ENCODE data around the gene KCNN3.

Gene KCNN3

DNA sequence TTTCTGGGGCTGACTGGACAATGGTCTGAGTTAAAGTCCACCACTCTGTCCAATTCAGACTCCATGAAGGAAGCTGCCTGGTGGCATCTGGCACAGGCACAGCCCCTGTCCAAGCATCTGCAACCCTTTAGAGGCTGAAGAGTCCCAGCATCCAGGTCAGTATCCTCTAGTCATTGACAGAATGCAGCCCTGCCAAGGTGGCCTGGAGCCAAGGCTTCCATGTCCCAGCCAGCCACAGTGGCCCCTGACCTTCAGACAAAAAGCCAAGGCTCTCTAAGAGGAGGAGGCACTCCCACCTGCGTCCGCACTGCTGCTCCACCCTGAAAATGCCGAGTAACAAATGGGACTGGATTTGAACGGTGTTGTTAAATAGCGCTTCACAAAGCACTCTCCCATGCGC is 49.4 kb downstream of the KCNN3 start:
- H3K27ac ChIP-seq: no peak overlapping the region
- no peak for TF ChIP-seq ZFX (IDR thresholded peaks at IDR 0.05; ENCODE audit: borderline replicate concordance)
- TF ChIP-seq, protein P1, sequence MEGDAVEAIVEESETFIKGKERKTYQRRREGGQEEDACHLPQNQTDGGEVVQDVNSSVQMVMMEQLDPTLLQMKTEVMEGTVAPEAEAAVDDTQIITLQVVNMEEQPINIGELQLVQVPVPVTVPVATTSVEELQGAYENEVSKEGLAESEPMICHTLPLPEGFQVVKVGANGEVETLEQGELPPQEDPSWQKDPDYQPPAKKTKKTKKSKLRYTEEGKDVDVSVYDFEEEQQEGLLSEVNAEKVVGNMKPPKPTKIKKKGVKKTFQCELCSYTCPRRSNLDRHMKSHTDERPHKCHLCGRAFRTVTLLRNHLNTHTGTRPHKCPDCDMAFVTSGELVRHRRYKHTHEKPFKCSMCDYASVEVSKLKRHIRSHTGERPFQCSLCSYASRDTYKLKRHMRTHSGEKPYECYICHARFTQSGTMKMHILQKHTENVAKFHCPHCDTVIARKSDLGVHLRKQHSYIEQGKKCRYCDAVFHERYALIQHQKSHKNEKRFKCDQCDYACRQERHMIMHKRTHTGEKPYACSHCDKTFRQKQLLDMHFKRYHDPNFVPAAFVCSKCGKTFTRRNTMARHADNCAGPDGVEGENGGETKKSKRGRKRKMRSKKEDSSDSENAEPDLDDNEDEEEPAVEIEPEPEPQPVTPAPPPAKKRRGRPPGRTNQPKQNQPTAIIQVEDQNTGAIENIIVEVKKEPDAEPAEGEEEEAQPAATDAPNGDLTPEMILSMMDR (IDR thresholded peaks at IDR 0.05): no peak

- H3K27ac ChIP-seq: no peak overlapping the region
- TF ChIP-seq, protein P1 (IDR thresholded peaks at IDR 0.05): peak; percentile 64
- no peak for TF ChIP-seq ZFX (IDR thresholded peaks at IDR 0.05; ENCODE audit: borderline replicate concordance)
Observed at GRCh38 chr1:154819628-154820590, 50.2 kb downstream of the KCNN3 start.

DNA sequence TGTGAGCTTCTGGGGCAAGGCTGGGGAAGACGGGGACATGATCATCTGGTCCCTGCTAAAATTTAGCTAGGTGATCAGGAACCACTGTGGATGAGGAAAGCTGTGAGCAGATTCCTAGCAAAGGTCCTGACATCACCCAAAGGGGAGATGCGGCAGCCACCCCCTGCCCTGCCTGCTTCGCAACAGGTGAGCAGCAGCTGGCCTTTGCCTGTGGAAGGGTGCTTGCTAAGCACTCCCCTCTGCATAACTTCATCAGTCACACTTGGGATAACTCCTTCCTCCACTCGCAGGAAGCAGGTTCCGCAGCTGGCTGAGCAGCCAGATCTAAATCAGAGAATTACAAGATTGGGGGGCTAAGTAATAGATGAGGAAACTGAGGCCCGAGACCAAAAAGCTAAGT is 51.2 kb downstream of the KCNN3 start:
- H3K27ac ChIP-seq: no peak overlapping the region
- TF ChIP-seq, protein P1 (IDR thresholded peaks at IDR 0.05): no peak
- TF ChIP-seq ZFX (IDR thresholded peaks at IDR 0.05; ENCODE audit: borderline replicate concordance): no peak

DNA sequence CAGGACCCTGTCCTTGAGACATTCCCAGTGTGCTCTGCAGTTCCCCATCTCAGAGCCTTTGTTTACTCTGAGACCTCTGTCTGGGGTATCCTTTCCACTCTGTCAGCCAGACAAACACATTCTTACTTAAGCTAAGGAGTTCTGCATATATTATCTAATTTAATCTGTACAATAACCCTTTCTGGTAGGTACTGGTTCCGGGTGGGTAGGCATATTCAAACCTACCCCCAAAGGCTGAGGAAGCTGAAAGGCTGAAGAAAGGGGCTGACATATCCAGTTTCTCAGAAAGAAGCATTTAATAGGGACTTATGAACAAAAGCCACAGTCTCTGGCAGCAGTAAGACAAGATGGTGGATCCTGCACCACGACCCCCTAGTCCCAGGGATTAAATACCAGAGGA is 53.1 kb downstream of the KCNN3 start:
- TF ChIP-seq ZFX (IDR thresholded peaks at IDR 0.05; ENCODE audit: borderline replicate concordance): no peak
- TF ChIP-seq, protein P1 (IDR thresholded peaks at IDR 0.05): no peak

DNA sequence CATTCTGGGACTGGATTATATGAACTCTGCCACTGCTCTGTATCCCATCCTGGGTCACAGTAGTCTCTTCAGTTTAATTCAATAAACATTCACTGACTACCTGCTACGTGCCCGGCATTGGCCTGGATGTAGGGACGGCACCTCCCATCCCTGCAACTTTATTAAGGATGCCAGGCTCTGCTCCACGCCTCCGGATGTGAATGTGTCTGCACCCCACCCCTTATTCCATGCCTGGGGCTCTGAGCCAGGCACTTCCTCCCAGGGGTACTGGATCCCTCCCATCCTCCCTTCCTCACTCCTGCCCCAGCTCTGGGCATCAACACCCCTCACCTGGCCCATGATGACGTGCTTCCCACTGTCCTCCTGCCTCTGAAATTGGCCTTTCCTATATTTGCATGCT is 53.7 kb downstream of the KCNN3 start:
- TF ChIP-seq ZFX (IDR thresholded peaks at IDR 0.05; ENCODE audit: borderline replicate concordance): no peak
- TF ChIP-seq, protein P1 (IDR thresholded peaks at IDR 0.05): no peak
- H3K27ac ChIP-seq: no peak overlapping the region

More for the DNA sequence above, 53.1 kb downstream of the KCNN3 start:
- no peak overlapping the region for H3K27ac ChIP-seq

DNA sequence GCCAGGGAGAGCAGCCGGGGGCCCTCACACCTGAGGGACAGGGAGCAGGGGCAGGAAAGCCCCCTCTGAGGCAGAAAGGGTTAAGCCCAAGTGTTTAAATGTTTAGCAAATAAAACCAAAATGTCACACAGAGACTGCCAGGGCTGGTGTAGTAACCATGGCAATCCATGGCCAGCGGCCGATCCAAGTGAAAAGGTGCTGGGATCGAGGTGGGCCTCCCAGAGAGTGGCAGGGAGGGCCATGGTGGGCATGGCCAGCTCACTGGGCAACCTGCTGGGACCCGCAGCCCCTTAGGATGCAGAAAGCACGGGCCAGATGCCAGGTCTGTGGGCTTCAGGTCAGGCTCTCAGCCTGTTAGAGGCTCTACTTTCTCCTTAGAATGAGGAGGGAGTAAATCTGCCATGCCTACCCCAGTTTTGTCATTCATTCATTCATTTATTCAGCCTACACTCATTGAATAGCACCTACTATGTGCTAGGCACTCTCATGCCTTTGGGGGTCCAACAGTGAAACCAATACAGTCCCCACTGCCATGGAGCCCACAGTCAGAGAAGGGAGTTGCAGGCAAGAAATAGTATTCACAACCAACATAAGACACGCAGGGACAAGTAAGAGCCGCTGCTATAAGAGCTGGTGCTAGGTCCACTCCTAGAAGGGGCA is 56.1 kb downstream of the KCNN3 start:
- no peak for TF ChIP-seq ZFX (IDR thresholded peaks at IDR 0.05; ENCODE audit: borderline replicate concordance)
- TF ChIP-seq, protein P1 (IDR thresholded peaks at IDR 0.05): no peak

More for the DNA sequence above, 56.1 kb downstream of the KCNN3 start:
- no peak overlapping the region for H3K27ac ChIP-seq
